Measurements from ENCODE around the gene C17orf113.
"Not testable (repeated sequence)": the region's sequence is repeated elsewhere in the genome, so short reads cannot be mapped to it uniquely, and the experiment has no call there.

C17orf113 gene

GRCh38 chr17:42040818-42041217, 9.6 kb downstream of the C17orf113 start:
- no peak for DNase-seq

GRCh38 chr17:42039794-42040763, 10.3 kb downstream of the C17orf113 start:
- no peak for DNase-seq

- DNase-seq = no peak
Observed at GRCh38 chr17:42038221-42038973, 12.0 kb downstream of the C17orf113 start.

- no peak for DNase-seq
Observed at GRCh38 chr17:42034059-42034458, 16.3 kb downstream of the C17orf113 start.

- DNase-seq = no peak
Observed at GRCh38 chr17:42031584-42031983, 18.8 kb downstream of the C17orf113 start.

GRCh38 chr17:42028791-42029127, 21.6 kb downstream of the C17orf113 start:
- DNase-seq = no peak

GRCh38 chr17:42027961-42028790, 22.2 kb downstream of the C17orf113 start:
- DNase-seq = no peak

- no peak for DNase-seq
Observed at GRCh38 chr17:42027590-42027889, 22.9 kb downstream of the C17orf113 start.

GRCh38 chr17:42026857-42027589, 23.4 kb downstream of the C17orf113 start:
- no peak for DNase-seq

- DNase-seq = no peak
Observed at GRCh38 chr17:42025936-42026335, 24.5 kb downstream of the C17orf113 start.

- no peak for DNase-seq
Observed at GRCh38 chr17:42025191-42025579, 25.2 kb downstream of the C17orf113 start.

GRCh38 chr17:42023524-42024349, 26.7 kb downstream of the C17orf113 start:
- DNase-seq = no peak

GRCh38 chr17:42020845-42021244, 29.6 kb downstream of the C17orf113 start:
- DNase-seq = not testable (repeated sequence)

GRCh38 chr17:42019509-42020404, 30.6 kb downstream of the C17orf113 start, which contains the start of gene NKIRAS2:
NKIRAS2 (plus strand) TSS chr17:42020090; CDS start chr17:42021578, 1,488 bp downstream.
- peak; percentile 97 for DNase-seq

GRCh38 chr17:42018988-42019387, 31.4 kb downstream of the C17orf113 start:
- DNase-seq = no peak

- no peak for DNase-seq
Observed at GRCh38 chr17:42018339-42018738, 32.1 kb downstream of the C17orf113 start.

- DNase-seq = no peak
Observed at GRCh38 chr17:42017866-42018200, 32.6 kb downstream of the C17orf113 start.

GRCh38 chr17:42016941-42017865, 33.2 kb downstream of the C17orf113 start, which contains the start of gene DNAJC7:
DNAJC7 (minus strand) TSS chr17:42017439; CDS start chr17:42017416, 23 bp downstream.
- DNase-seq = peak; percentile 95

- DNase-seq = peak; percentile 27
Observed at GRCh38 chr17:42016411-42016831, 34.0 kb downstream of the C17orf113 start.
